CD4-positive, alpha-beta T cell treated with Interferon gamma for 1 hour (primary cell): ENCODE measurements around the gene PLXNA4.

Source experiments
- DNase-seq: peaks from one replicate; pipeline ENCODE4 v3.0.0-alpha.2; 2020

Gene PLXNA4

GRCh38 chr7:132122901-132123300 is 453.4 kb downstream of the PLXNA4 start:
- DNase-seq, result no peak

GRCh38 chr7:132121987-132122386 is 454.3 kb downstream of the PLXNA4 start:
- DNase-seq, result no peak

GRCh38 chr7:132118641-132119040 is 457.6 kb downstream of the PLXNA4 start:
- no peak for DNase-seq

GRCh38 chr7:132117636-132118035 is 458.6 kb downstream of the PLXNA4 start:
- DNase-seq, result no peak

GRCh38 chr7:132117181-132117580 is 459.1 kb downstream of the PLXNA4 start:
- DNase-seq, result no peak

- no peak for DNase-seq
Observed at GRCh38 chr7:132116369-132116768, 459.9 kb downstream of the PLXNA4 start.

GRCh38 chr7:132115758-132116157 is 460.5 kb downstream of the PLXNA4 start:
- no peak for DNase-seq

- DNase-seq, result no peak
Observed at GRCh38 chr7:132115028-132115427, 461.2 kb downstream of the PLXNA4 start.

- no peak for DNase-seq
Observed at GRCh38 chr7:132114411-132114810, 461.9 kb downstream of the PLXNA4 start.

GRCh38 chr7:132113536-132114371 is 462.5 kb downstream of the PLXNA4 start:
- DNase-seq, result no peak

GRCh38 chr7:132112657-132113056 is 463.6 kb downstream of the PLXNA4 start:
- DNase-seq, result no peak

- DNase-seq, result no peak
Observed at GRCh38 chr7:132112106-132112505, 464.2 kb downstream of the PLXNA4 start.

GRCh38 chr7:132110692-132111091 is 465.6 kb downstream of the PLXNA4 start:
- no peak for DNase-seq

- no peak for DNase-seq
Observed at GRCh38 chr7:132109769-132110168, 466.5 kb downstream of the PLXNA4 start.

- DNase-seq, result no peak
Observed at GRCh38 chr7:132108563-132108962, 467.7 kb downstream of the PLXNA4 start.

- no peak for DNase-seq
Observed at GRCh38 chr7:132106491-132106890, 469.8 kb downstream of the PLXNA4 start.

GRCh38 chr7:132105096-132105495 is 471.2 kb downstream of the PLXNA4 start:
- DNase-seq, result no peak

- DNase-seq, result no peak
Observed at GRCh38 chr7:132103718-132104117, 472.6 kb downstream of the PLXNA4 start.

- DNase-seq, result no peak
Observed at GRCh38 chr7:132102942-132103341, 473.3 kb downstream of the PLXNA4 start.

GRCh38 chr7:132102391-132102790 is 473.9 kb downstream of the PLXNA4 start:
- DNase-seq, result no peak

- no peak for DNase-seq
Observed at GRCh38 chr7:132100981-132101380, 475.3 kb downstream of the PLXNA4 start.

- DNase-seq, result no peak
Observed at GRCh38 chr7:132100483-132100882, 475.8 kb downstream of the PLXNA4 start.

- DNase-seq, result no peak
Observed at GRCh38 chr7:132099163-132099562, 477.1 kb downstream of the PLXNA4 start.

GRCh38 chr7:132098327-132098726 is 477.9 kb downstream of the PLXNA4 start:
- no peak for DNase-seq

- DNase-seq, result no peak
Observed at GRCh38 chr7:132097550-132098134, 478.6 kb downstream of the PLXNA4 start.
